Measurements from ENCODE around the gene TREML4.

- TF ChIP-seq SIN3A (IDR thresholded peaks at IDR 0.05; ENCODE audit: borderline replicate concordance, insufficient read depth, low read length) (no peak), POLR2AphosphoS5 (IDR thresholded peaks at IDR 0.05; ENCODE audit: low read depth, low read length) (no peak), TAF1 (IDR thresholded peaks at IDR 0.05; ENCODE audit: borderline replicate concordance, insufficient read depth, low read length) (no peak)
- TF ChIP-seq, protein P1, sequence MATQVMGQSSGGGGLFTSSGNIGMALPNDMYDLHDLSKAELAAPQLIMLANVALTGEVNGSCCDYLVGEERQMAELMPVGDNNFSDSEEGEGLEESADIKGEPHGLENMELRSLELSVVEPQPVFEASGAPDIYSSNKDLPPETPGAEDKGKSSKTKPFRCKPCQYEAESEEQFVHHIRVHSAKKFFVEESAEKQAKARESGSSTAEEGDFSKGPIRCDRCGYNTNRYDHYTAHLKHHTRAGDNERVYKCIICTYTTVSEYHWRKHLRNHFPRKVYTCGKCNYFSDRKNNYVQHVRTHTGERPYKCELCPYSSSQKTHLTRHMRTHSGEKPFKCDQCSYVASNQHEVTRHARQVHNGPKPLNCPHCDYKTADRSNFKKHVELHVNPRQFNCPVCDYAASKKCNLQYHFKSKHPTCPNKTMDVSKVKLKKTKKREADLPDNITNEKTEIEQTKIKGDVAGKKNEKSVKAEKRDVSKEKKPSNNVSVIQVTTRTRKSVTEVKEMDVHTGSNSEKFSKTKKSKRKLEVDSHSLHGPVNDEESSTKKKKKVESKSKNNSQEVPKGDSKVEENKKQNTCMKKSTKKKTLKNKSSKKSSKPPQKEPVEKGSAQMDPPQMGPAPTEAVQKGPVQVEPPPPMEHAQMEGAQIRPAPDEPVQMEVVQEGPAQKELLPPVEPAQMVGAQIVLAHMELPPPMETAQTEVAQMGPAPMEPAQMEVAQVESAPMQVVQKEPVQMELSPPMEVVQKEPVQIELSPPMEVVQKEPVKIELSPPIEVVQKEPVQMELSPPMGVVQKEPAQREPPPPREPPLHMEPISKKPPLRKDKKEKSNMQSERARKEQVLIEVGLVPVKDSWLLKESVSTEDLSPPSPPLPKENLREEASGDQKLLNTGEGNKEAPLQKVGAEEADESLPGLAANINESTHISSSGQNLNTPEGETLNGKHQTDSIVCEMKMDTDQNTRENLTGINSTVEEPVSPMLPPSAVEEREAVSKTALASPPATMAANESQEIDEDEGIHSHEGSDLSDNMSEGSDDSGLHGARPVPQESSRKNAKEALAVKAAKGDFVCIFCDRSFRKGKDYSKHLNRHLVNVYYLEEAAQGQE (IDR thresholded peaks at IDR 0.05; ENCODE audit: insufficient read depth in 1 of 2, low read depth in 2 of 2, low read length in 2 of 2), result no peak
Observed at GRCh38 chr6:41237128-41237527, 9.0 kb downstream of the TREML4 start.
